ENCODE data around the gene NCKAP5L.
"Not testable (repeated sequence)": the region's sequence is repeated elsewhere in the genome, so short reads cannot be mapped to it uniquely, and the experiment has no call there.

The NCKAP5L gene

DNA sequence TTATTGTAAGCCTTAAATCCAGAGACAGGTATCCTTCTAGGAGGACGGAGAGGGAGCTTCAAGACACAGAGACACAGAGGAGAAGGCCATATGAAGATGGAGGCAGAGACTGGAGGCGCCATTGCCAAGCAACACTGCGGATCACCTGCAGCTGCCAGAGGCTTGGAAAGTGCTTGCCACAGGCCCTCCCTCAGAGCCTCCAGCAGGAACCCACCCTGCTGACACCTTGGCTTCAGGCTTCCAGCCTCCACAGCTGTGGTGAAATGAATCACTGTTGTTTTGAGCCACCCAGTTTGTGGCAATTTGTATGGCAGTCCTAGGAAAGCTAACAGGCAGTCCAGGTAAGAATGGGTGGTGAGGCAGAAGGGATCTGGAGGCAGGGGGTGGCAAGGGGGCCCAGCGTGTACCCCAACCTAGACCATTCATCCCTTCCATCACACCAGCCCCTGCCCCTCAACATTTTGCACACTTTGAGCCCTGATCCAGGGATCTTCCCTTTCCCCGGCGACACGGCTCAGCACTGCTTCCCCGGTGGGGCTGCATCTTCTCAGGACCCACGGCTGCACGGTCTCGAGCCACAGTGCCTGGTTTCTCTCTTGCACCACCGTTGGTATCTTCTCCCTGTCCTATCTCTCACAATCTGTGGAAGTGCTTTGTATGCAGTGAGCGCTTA lies 37.0 kb upstream of the NCKAP5L start:
- DNase-seq, result no peak

GRCh38 chr12:49864798-49865090 lies 36.5 kb upstream of the NCKAP5L start:
- no peak for DNase-seq

DNA sequence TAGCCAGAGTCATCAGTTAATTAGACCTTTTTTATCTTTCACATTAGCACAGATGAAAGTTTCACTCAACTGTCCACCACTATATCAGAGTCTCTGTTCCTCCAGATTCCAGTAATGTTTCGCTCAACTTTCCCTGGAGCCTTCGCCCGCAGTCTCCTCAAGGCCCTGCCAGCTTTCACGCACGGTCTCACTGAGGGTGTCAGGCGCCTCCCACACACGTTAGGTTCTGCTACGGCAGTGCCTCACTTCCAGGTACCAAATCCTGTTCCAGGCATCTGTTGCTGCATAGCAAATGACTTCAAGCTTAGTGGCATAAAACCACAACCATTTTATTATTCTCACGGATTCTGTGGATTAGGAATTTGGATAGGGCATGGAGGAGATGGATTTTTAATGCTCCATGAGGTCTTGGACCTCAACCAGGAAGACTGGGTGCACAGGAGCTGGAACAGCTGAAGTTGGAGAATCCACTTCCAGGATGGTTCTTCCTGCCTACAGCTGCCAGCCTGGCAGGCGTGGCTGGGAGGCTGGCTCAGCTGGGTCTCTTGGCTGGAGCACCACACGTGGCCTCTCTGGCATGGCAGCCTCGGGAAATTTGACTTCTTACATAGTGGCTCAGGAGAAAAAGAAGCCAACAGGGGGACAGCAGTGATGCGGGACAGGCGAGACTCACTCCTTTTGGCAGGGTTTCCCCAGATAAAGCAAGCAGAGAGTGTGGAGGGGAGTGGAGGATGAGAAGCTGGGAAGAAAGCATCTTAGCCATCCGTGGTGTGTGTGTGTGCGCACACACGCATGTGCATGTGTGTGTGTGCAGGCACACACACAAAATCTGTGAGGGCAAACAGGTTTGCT lies 36.0 kb upstream of the NCKAP5L start:
- no peak for DNase-seq

DNA sequence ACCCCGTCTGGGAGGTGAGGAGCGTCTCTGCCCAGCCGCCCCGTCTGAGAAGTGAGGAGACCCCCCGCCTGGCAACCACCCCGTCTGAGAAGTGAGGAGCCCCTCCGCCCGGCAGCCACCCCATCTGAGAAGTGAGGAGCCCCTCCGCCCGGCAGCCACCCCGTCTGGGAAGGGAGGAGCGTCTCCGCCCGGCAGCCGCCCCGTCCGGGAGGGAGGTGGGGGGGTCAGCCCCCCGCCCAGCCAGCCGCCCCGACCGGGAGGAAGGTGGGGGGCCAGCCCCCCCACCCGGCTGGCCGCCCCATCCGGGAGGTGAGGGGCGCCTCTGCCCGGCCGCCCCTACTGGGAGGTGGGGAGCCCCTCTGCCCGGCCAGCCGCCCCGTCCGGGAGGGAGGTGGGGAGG lies 32.7 kb upstream of the NCKAP5L start:
- DNase-seq, result not testable (repeated sequence)

- DNase-seq, result not testable (repeated sequence)
Measured at GRCh38 chr12:49855890-49856289, 27.7 kb upstream of the NCKAP5L start.

DNA sequence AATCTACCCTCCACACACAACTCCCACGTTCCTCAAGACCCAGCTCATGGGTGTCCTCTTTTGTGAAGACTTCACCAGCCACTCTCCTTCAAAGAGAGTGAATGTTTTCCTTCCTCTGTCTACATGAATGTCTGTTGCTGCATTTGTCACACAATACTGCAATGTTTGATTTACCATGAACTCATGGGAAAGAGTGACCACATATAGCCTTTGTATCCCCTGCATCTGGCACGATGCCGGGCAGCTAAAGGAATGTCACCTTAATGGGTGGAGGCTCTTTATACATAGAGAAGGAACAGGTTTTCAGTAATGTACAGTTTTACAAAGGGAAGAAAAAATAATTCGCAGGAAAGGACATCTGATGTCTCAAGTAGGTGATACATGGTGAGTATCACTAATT lies 26.8 kb upstream of the NCKAP5L start:
- DNase-seq, result no peak

DNA sequence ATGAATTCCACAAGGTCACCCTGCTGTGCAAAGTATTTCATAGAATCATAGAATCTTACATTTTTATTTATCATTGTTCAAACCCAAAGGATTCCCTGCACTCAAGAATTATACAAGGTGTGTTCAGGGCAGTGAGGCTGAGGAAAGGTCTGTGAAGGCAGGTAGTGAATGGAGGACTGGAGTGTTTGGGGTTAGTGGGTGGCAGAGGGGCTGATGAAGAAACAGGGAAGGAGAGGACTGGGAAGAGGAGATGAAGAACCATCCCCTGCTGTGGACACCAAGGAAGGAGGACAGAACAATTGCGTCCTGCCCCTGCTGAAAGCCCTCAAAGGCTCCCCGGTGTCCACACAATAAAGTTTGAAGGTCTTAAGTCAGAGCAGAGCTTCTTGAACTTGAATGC lies 25.5 kb upstream of the NCKAP5L start:
- DNase-seq, result no peak

GRCh38 chr12:49847161-49847560 lies 18.9 kb upstream of the NCKAP5L start:
- no peak for DNase-seq

GRCh38 chr12:49846032-49846431 lies 17.8 kb upstream of the NCKAP5L start:
- no peak for DNase-seq

GRCh38 chr12:49843876-49844437 lies 15.7 kb upstream of the NCKAP5L start:
- no peak for DNase-seq

DNA sequence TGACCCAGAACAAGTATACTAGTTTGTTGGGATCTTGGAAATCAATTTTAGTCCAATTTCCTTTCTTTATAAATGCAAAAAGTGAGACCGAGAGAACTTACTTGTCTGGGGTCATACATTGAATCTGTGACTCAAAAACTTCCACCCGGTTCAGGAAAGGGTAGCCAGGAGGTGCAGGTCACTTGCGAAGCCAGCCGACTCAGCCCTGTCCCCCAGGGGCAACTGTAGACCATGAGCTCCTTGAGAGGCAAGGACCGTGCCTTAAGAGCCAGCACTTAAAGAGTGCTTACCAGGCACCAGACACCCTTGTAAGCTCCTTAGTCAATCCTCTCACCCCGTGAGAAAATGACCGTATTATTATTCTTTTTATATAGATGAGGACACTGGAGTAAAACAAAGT lies 15.2 kb upstream of the NCKAP5L start:
- DNase-seq, result no peak

- DNase-seq, result peak; percentile 96
Measured at GRCh38 chr12:49842519-49843352, 14.5 kb upstream of the NCKAP5L start, which contains the start of gene BCDIN3D. BCDIN3D (minus strand) TSS chr12:49843106; CDS start chr12:49843087, 19 bp downstream.

DNA sequence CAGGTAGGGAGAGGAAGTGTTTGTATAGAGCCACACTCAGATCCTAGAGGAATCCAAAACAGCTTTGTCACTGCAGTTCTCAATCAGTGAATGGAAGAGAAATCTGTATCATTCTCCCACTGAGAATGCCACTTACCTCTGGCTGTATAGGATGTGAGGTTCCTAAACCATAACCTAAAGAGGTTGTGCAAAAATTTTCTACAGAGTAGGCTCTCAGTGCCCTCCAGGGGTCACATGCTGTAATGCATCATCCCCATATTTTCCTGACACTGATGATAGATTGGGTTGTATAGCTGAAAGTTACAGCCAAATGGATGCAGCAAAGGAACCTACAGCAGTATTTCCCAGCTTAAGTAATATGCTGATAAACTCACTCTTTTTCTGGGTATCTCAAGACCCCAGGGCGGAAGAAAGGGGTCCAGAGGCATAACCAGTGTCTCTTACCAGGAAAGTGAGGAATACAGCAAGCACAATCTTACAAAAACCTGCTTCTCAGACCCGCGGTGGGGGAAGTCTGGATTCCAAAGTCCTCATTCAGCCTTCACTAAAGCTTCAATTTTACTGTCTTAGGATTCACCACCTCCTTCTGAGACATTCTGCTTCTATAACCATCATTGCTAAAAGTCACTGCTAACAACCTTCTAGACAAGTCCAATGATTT lies 10.9 kb upstream of the NCKAP5L start:
- DNase-seq, result peak; percentile 48

- no peak for DNase-seq
Measured at GRCh38 chr12:49832836-49833421, 4.7 kb upstream of the NCKAP5L start.

GRCh38 chr12:49831717-49832116 lies 3.5 kb upstream of the NCKAP5L start:
- no peak for DNase-seq

GRCh38 chr12:49827401-49828099 lies 663 bp downstream of the NCKAP5L start:
- DNase-seq, result peak; percentile 32

DNA sequence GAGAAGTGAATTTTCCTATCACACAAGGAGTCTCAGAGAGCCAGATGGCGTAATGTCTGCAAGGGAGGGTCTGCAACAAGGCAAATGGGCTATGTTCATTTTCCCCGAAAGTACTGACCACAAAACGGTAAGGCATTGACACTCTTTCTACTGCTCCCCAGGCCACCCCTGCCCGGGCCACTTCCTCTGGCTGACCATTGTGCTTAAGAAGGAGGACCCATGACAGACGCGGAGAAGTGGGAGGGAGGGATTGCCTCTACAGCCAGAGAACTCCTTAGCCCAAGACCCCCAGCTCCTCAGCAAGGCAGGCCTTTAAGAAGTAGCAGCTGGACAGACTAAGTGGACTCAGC lies 1.2 kb downstream of the NCKAP5L start:
- DNase-seq, result no peak

DNA sequence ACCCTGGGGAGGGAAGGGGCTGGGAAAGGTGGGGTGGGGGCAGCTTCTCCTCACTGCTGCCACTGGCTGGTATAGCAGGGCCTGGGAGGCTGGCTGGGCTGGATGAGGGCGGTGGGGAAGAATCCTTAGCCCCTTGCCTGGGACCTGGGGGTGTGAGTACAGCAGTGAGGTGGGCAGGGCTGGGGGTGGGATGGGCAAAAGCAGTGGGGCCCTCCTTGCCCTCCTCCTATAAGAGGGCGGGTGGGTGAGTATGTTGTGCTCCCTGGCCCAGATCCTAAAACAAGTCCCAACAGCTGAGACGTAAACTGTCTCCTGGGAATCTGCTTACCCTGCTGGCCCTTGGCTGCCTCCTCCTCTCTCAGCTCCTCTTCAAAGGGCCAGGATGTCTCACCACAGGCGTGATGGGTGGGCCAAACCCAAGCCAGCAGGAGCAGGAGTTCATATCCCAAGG lies 2.2 kb downstream of the NCKAP5L start:
- no peak for DNase-seq

DNA sequence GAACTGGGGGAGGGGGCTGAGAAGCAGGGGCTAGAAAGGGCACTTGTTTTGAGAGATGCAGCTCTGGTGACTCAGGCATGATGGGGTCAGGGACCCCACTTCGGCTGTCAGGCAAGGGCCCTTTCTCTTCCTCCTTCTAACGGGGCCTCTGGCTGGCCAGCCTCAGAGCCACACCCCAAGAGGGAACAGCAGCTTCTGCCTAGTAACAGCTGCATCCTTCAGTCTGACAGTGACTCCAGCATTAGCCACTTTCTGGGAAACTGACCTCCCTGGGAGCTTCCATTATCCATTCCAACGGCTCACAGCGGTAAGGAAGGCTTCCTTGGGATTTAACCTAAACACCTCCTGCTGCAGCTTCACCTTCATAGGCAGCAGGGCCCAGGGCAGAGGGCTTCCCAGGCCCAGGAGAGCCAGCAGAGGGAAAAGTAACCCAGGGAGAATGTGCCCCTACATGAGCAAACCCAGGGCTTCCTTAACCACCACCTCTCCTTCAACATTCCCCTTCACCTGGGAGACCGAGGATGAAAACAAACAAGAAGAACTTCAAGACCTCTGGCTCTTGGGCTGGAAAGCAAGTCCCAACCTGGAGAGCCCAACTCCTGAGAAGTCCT lies 2.7 kb downstream of the NCKAP5L start:
- no peak for DNase-seq

DNA sequence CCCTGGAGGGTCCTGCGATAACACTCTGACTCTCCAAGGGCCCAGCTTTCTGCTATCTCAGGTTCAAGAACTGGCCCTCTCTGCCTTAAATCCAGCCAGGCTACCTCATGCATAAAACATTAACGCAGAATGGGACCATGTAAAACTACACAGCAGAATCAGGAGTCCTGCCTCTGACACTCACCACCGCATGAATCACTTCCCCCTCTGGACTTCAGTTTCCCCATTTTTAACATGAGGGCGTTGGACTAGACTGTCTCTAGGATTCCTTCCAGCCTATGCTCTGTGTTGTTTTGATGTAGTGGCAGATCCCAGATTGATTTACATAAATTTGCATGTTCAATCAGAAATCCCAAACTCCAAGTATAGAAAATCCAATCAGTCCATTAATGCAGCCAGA lies 3.3 kb downstream of the NCKAP5L start:
- DNase-seq, result no peak

DNA sequence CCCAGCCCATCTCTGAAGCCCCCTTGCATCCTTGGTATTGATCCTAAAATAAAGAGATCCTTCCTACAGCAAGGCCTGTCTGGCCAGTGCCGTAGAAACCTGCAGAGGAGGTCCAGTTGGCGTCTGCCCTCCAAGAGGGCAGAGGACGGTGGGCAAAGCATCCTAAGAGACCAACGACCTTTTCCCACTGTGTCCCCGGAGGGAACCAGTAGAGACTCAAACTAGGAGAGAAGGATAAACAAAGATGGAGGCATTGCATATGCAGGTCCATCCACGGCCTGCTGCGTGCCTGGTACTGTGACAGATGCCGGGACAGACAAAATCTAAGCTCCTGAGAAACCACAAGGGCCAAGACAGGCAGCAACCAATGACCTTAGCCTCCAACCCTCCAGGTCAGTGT lies 3.8 kb downstream of the NCKAP5L start:
- no peak for DNase-seq
